Activated CD8-positive, alpha-beta memory T cell treated with anti-CD3 and anti-CD28 coated beads for 48 hours (primary cell): Measurements from ENCODE around the gene POLR3B.
A peak's percentile ranks its signal among the peaks of the same experiment; 100 is the strongest.
"Not testable (repeated sequence)": the region's sequence is repeated elsewhere in the genome, so short reads cannot be mapped to it uniquely, and the experiment has no call there.

ENCODE experiments used
- DNase-seq, 3 experiments: peaks; one replicate each; pipeline ENCODE4 v3.0.0-alpha.2; 2020; ENCODE audit warnings: low read depth in 2 of 3, low spot score in 2 of 3

Gene POLR3B

GRCh38 chr12:106357549-106358395 lies at the start of gene POLR3B:
Gene POLR3B, plus strand, starts transcription at chr12:106357748. Its CDS starts 132 bp downstream, at chr12:106357880.
- peak; percentile 89 to 91 (median 91) for DNase-seq

GRCh38 chr12:106308121-106308520 lies 49.4 kb upstream of the POLR3B start:
- DNase-seq: no peak

GRCh38 chr12:106308611-106309010 lies 48.9 kb upstream of the POLR3B start:
- DNase-seq: no peak

GRCh38 chr12:106309671-106310505 lies 47.7 kb upstream of the POLR3B start:
- no peak for DNase-seq

- no peak for DNase-seq
These were observed 46.9 kb upstream of the POLR3B start for GRCh38 chr12:106310687-106311086.

- DNase-seq: no peak
These were observed 46.4 kb upstream of the POLR3B start for GRCh38 chr12:106311139-106311538.

- DNase-seq: not testable (repeated sequence)
These were observed 44.1 kb upstream of the POLR3B start for GRCh38 chr12:106313413-106313812.

- DNase-seq: no peak
These were observed 42.0 kb upstream of the POLR3B start for GRCh38 chr12:106315523-106315922.

- DNase-seq: no peak
These were observed 40.0 kb upstream of the POLR3B start for GRCh38 chr12:106317406-106318082.

- DNase-seq: no peak
These were observed 36.3 kb upstream of the POLR3B start for GRCh38 chr12:106321139-106321850.

GRCh38 chr12:106323537-106323936 lies 34.0 kb upstream of the POLR3B start:
- no peak for DNase-seq

- no peak for DNase-seq
These were observed 30.2 kb upstream of the POLR3B start for GRCh38 chr12:106327309-106327869.

GRCh38 chr12:106328735-106329134 lies 28.8 kb upstream of the POLR3B start:
- no peak for DNase-seq

GRCh38 chr12:106329231-106329982 lies 28.1 kb upstream of the POLR3B start:
- no peak for DNase-seq

- no peak for DNase-seq
These were observed 25.9 kb upstream of the POLR3B start for GRCh38 chr12:106331599-106331998.

- DNase-seq: no peak
These were observed 25.0 kb upstream of the POLR3B start for GRCh38 chr12:106332536-106332935.

GRCh38 chr12:106333010-106333409 lies 24.5 kb upstream of the POLR3B start:
- DNase-seq: no peak

GRCh38 chr12:106333756-106334155 lies 23.8 kb upstream of the POLR3B start:
- no peak for DNase-seq

- DNase-seq: no peak
These were observed 16.3 kb upstream of the POLR3B start for GRCh38 chr12:106341086-106341877.
